MM.1S (cell line): ENCODE data around the gene PRELID3B.

Source experiments
- DNase-seq: peaks from one replicate; pipeline ENCODE4 v3.0.0-alpha.2; 2015
- H2AFZ ChIP-seq: fragments of 300-600 bp; sonication (generic); 2 replicates; pipeline ENCODE4 v1.6.0; 2016; ENCODE audit warnings: antibody characterized with exemption, low read length
- H3F3A ChIP-seq: fragments of 300-600 bp; sonication (generic); 2 replicates; pipeline ENCODE4 v1.6.1; 2016; ENCODE audit warnings: mild to moderate bottlenecking, antibody characterized with exemption, low read length, moderate library complexity, mixed read lengths; ENCODE audit not compliant: insufficient read depth
- H3K27ac ChIP-seq: fragments of 300-600 bp; sonication (generic); 2 replicates; pipeline ENCODE4 v1.5.1; 2016; ENCODE audit warnings: mild to moderate bottlenecking, low read length
- H3K27me3 ChIP-seq: fragments of 300-600 bp; sonication (generic); replicated peaks from 2 replicates; pipeline ENCODE4 v1.6.0; 2016; ENCODE audit warnings: low read length; ENCODE audit not compliant: insufficient read depth
- H3K36me3 ChIP-seq: fragments of 300-600 bp; sonication (generic); replicated peaks from 2 replicates; pipeline ENCODE4 v1.6.1; 2016; ENCODE audit warnings: mild to moderate bottlenecking, low read length, mixed read lengths; ENCODE audit not compliant: insufficient read depth
- H3K4me1 ChIP-seq: fragments of 300-600 bp; sonication (generic); 2 replicates; pipeline ENCODE4 v1.6.1; 2016; ENCODE audit warnings: low read length, mixed read lengths
- H3K4me2 ChIP-seq: fragments of 300-600 bp; sonication (generic); 2 replicates; pipeline ENCODE4 v1.6.0; 2016; ENCODE audit warnings: low read depth, low read length
- H3K4me3 ChIP-seq: fragments of 300-600 bp; sonication (generic); 2 replicates; pipeline ENCODE4 v1.5.1; 2016; ENCODE audit warnings: low read length, mixed read lengths
- H3K79me2 ChIP-seq: fragments of 300-600 bp; sonication (generic); 2 replicates; pipeline ENCODE4 v1.6.1; 2016; ENCODE audit warnings: mixed run types, low read length, mixed read lengths
- H3K9ac ChIP-seq: fragments of 300-600 bp; sonication (generic); 2 replicates; pipeline ENCODE4 v1.6.1; 2016; ENCODE audit warnings: low read length, mixed read lengths
- H3K9me2 ChIP-seq: fragments of 300-600 bp; sonication (generic); replicated peaks from 2 replicates; pipeline ENCODE4 v1.6.1; 2016; ENCODE audit warnings: mild to moderate bottlenecking, low read length, mixed read lengths; ENCODE audit not compliant: insufficient read depth
- H3K9me3 ChIP-seq: fragments of 300-600 bp; sonication (generic); replicated peaks from 2 replicates; pipeline ENCODE4 v1.6.1; 2016; ENCODE audit warnings: mild to moderate bottlenecking, low read length, mixed read lengths; ENCODE audit not compliant: insufficient read depth
- H4K20me1 ChIP-seq: fragments of 300-600 bp; sonication (generic); 2 replicates; pipeline ENCODE4 v1.6.1; 2016; ENCODE audit warnings: mild to moderate bottlenecking, low read length, moderate library complexity, mixed read lengths; ENCODE audit not compliant: insufficient read depth
- CTCF ChIP-seq: fragments of 300-600 bp; sonication (generic); IDR thresholded peaks from 2 replicates; pipeline ENCODE4 v1.5.1; 2016; ENCODE audit warnings: antibody characterized with exemption, low read length, mixed read lengths
- EZH2 ChIP-seq: fragments of 300-600 bp; sonication (generic); optimal IDR thresholded peaks from 2 replicates; pipeline ENCODE3; 2017; ENCODE audit warnings: low read depth, mild to moderate bottlenecking, antibody characterized with exemption, low read length, mixed read lengths
- EZH2phosphoT487 ChIP-seq: fragments of 300-600 bp; sonication (generic); IDR thresholded peaks from 2 replicates; pipeline ENCODE4 v1.6.1; 2018; ENCODE audit warnings: antibody characterized with exemption, low read length

The PRELID3B gene

GRCh38 chr20:59005523-59006166, 36.9 kb downstream of the PRELID3B start:
- Histone ChIP-seq H3K9me3 (no peaks in the 10 kb centered on the region), H3K79me2 (no peaks in the 10 kb centered on the region), H3K27me3 (no peaks in the 10 kb centered on the region), H3K4me2 (peak overlapping the region; percentile 96), H3K36me3 (no peaks in the 10 kb centered on the region), H3F3A (peaks cover 23% of the 10 kb centered on the region), H4K20me1 (no peaks in the 10 kb centered on the region), H3K4me1 (peaks cover 33% of the 10 kb centered on the region), H3K27ac (peak overlapping the region; percentile 58; the same call in 1 of the 2 replicates), H2AFZ (no peak overlapping the region), H3K9ac (no peak overlapping the region), H3K9me2 (no peaks in the 10 kb centered on the region), H3K4me3 (peak overlapping the region; percentile 67; the same call in 1 of the 2 replicates)
- no peak for TF ChIP-seq CTCF
- no peak for TF ChIP-seq EZH2phosphoT487
- no peak for TF ChIP-seq EZH2
- DNase-seq: no peak

DNA sequence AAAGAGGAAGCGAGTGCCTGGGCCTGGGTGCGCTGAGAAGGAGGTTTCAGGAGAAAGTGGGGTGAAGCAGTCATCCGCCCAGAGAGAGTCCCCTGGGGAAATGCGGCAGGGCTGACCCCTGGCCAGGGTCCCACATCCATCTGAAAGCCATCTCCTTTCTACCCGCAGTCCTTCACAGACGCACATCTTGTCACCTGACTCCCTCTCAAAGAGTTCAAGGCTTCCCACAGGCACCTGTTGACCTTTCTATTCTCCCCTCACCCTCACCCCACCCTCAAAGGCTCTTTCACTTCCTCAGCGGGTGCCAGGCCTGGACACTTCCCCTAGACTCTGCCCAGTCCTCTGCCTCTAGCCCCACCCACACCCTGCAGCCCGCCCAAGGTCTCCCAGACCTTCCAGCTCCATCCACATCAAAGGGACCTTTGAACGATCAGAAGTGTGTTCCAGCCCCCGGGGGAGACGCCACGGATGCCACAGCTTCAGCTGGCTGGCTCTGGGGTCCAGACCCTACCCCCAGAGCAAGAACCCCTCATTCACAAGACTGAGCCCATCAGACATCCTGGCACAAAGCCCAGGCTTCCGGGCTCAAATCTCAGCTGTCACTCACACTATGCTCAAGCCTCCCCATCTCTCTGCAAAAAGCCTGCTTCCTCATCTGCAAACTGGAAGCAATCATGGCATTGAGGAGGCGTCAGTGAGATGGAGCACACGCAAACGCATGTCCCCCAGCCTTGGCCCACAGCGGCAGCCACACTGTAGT, 37.6 kb downstream of the PRELID3B start:
- peak; percentile 84 for DNase-seq
- Histone ChIP-seq H3K36me3 (no peaks in the 10 kb centered on the region), H3K79me2 (no peaks in the 10 kb centered on the region), H3K27me3 (no peaks in the 10 kb centered on the region), H3F3A (peaks cover 23% of the 10 kb centered on the region), H3K9me2 (no peaks in the 10 kb centered on the region), H3K4me1 (peaks cover 33% of the 10 kb centered on the region), H3K27ac (peak overlapping the region; percentile 58), H3K4me3 (peak overlapping the region; percentile 19; the same call in 1 of the 2 replicates), H2AFZ (0 out of 2 replicates have a peak overlapping the region, but pooled peaks have one; percentile 15), H4K20me1 (no peaks in the 10 kb centered on the region), H3K9me3 (no peaks in the 10 kb centered on the region), H3K4me2 (peak overlapping the region; percentile 96), H3K9ac (peak overlapping the region; percentile 5; the same call in 1 of the 2 replicates)
- TF ChIP-seq EZH2phosphoT487 (no peak), EZH2 (no peak), CTCF (no peak)

- no peak for TF ChIP-seq CTCF
- TF ChIP-seq EZH2phosphoT487: no peak
- TF ChIP-seq EZH2: no peak
- peak overlapping the region; percentile 5; the same call in 1 of the 2 replicates for H3K9ac ChIP-seq
- no peaks in the 10 kb centered on the region for H3K9me3 ChIP-seq
- H3K27ac ChIP-seq: peak overlapping the region; percentile 58; the same call in 1 of the 2 replicates
- DNase-seq: no peak
- H3K4me2 ChIP-seq: peak overlapping the region; percentile 96
- no peaks in the 10 kb centered on the region for H4K20me1 ChIP-seq
- H3F3A ChIP-seq: peaks cover 23% of the 10 kb centered on the region
- no peaks in the 10 kb centered on the region for H3K36me3 ChIP-seq
- H3K79me2 ChIP-seq: no peaks in the 10 kb centered on the region
- no peaks in the 10 kb centered on the region for H3K27me3 ChIP-seq
- peaks cover 33% of the 10 kb centered on the region for H3K4me1 ChIP-seq
- no peak overlapping the region for H2AFZ ChIP-seq
- H3K9me2 ChIP-seq: no peaks in the 10 kb centered on the region
- H3K4me3 ChIP-seq: peak overlapping the region; percentile 7; the same call in 1 of the 2 replicates
Measured at GRCh38 chr20:59004493-59004762, 38.2 kb downstream of the PRELID3B start.
